ENCODE measurements around the gene IPO8. TPM values are rescaled to one million over a fixed set of nuclear protein-coding genes. Genes with fewer than 3 reads are reported as not detected.

IPO8 gene
- total and polyA plus RNA-seq, 2 donors, result 16.5 to 17.0 TPM

GRCh38 chr12:30580344-30580743 lies 115.3 kb downstream of the IPO8 start:
- H3K27me3 ChIP-seq (ENCODE audit: control insufficient read depth in 2 of 2, insufficient read depth in 1 of 2, low read length in 1 of 2), result no peaks in the 10 kb centered on the region
- 79% methylated on average over 2 of the region's 2 CpGs for WGBS
- no peak overlapping the region for H3K4me3 ChIP-seq (ENCODE audit: low read length in 2 of 2)
- no peak for DNase-seq (ENCODE audit: low read depth in 6 of 9, low spot score in 9 of 9)
- H3K4me1 ChIP-seq (ENCODE audit: control insufficient read depth in 2 of 2, insufficient read depth in 2 of 2, low read length in 2 of 2), result no peaks in the 10 kb centered on the region
- no peak overlapping the region for H3K27ac ChIP-seq (ENCODE audit: low read depth in 1 of 2, low read length in 1 of 2)
- no peaks in the 10 kb centered on the region for H3K36me3 ChIP-seq (ENCODE audit: control insufficient read depth in 2 of 2, insufficient read depth in 2 of 2, low read length in 1 of 2)
- H3K9me3 ChIP-seq (ENCODE audit: control insufficient read depth in 2 of 2, insufficient read depth in 1 of 2, low read length in 1 of 2), result no peaks in the 10 kb centered on the region

Other genes with a start within 250 kb of the IPO8 start
- gene CAPRIN2, start 59.1 kb upstream of the IPO8 start, total RNA-seq, result 12.6 TPM
- gene CAPRIN2, start 59.1 kb upstream of the IPO8 start, polyA plus RNA-seq, result 37.9 TPM
- gene TSPAN11, start 230.9 kb upstream of the IPO8 start, total RNA-seq, result 0.85 TPM
- 0.21 TPM for gene TSPAN11, start 230.9 kb upstream of the IPO8 start, polyA plus RNA-seq